ENCODE data around the gene ME3.
"Not testable (repeated sequence)": the region's sequence is repeated elsewhere in the genome, so short reads cannot be mapped to it uniquely, and the experiment has no call there.

The ME3 gene

GRCh38 chr11:86433361-86434095 lies 238.9 kb downstream of the ME3 start:
- not testable (repeated sequence) for DNase-seq (ENCODE audit: low read depth in 2 of 2)

- no peak for DNase-seq (ENCODE audit: low read depth in 2 of 2)
Measured at GRCh38 chr11:86431258-86431657, 241.2 kb downstream of the ME3 start.

GRCh38 chr11:86427441-86427840 lies 245.0 kb downstream of the ME3 start:
- no peak for DNase-seq (ENCODE audit: low read depth in 2 of 2)

GRCh38 chr11:86423488-86423887 lies 248.9 kb downstream of the ME3 start:
- not testable (repeated sequence) for DNase-seq (ENCODE audit: low read depth in 2 of 2)

- no peak for DNase-seq (ENCODE audit: low read depth in 2 of 2)
Measured at GRCh38 chr11:86422371-86422770, 250.0 kb downstream of the ME3 start.

- DNase-seq (ENCODE audit: low read depth in 2 of 2), result no peak
Measured at GRCh38 chr11:86421946-86422345, 250.5 kb downstream of the ME3 start.

GRCh38 chr11:86418917-86419316 lies 253.5 kb downstream of the ME3 start:
- no peak for DNase-seq (ENCODE audit: low read depth in 2 of 2)

GRCh38 chr11:86418513-86418912 lies 253.9 kb downstream of the ME3 start:
- DNase-seq (ENCODE audit: low read depth in 2 of 2), result no peak

- DNase-seq (ENCODE audit: low read depth in 2 of 2), result no peak
Measured at GRCh38 chr11:86418106-86418505, 254.3 kb downstream of the ME3 start.

GRCh38 chr11:86416951-86417350 lies 255.5 kb downstream of the ME3 start:
- not testable (repeated sequence) for DNase-seq (ENCODE audit: low read depth in 2 of 2)

GRCh38 chr11:86416494-86416893 lies 255.9 kb downstream of the ME3 start:
- no peak for DNase-seq (ENCODE audit: low read depth in 2 of 2)

- no peak for DNase-seq (ENCODE audit: low read depth in 2 of 2)
Measured at GRCh38 chr11:86415026-86415425, 257.4 kb downstream of the ME3 start.

- DNase-seq (ENCODE audit: low read depth in 2 of 2), result no peak
Measured at GRCh38 chr11:86414032-86414431, 258.4 kb downstream of the ME3 start.

GRCh38 chr11:86408845-86409244 lies 263.6 kb downstream of the ME3 start:
- no peak for DNase-seq (ENCODE audit: low read depth in 2 of 2)

- no peak for DNase-seq (ENCODE audit: low read depth in 2 of 2)
Measured at GRCh38 chr11:86403458-86403857, 269.0 kb downstream of the ME3 start.

GRCh38 chr11:86398106-86398505 lies 274.3 kb downstream of the ME3 start:
- DNase-seq (ENCODE audit: low read depth in 2 of 2), result no peak

- no peak for DNase-seq (ENCODE audit: low read depth in 2 of 2)
Measured at GRCh38 chr11:86397351-86397750, 275.1 kb downstream of the ME3 start.

- no peak for DNase-seq (ENCODE audit: low read depth in 2 of 2)
Measured at GRCh38 chr11:86396396-86396795, 276.0 kb downstream of the ME3 start.

GRCh38 chr11:86395061-86395551 lies 277.3 kb downstream of the ME3 start:
- no peak for DNase-seq (ENCODE audit: low read depth in 2 of 2)

Measured in activated CD8-positive, alpha-beta memory T cell treated with anti-CD3 and anti-CD28 coated beads for 4 hours (primary cell).